ENCODE data around the gene ALMS1. TPM values are rescaled to one million over a fixed set of nuclear protein-coding genes. Genes with fewer than 3 reads are reported as not detected.
"Not testable (repeated sequence)": the region's sequence is repeated elsewhere in the genome, so short reads cannot be mapped to it uniquely, and the experiment has no call there.

The ALMS1 gene
- total RNA-seq, 4 donors from 2014 or later: 38.0 to 57.3 (median 49.8) TPM

GRCh38 chr2:73630662-73631266 lies 245.1 kb downstream of the ALMS1 start:
- DNase-seq (ENCODE audit: low spot score in 2 of 2); H3K27me3 ChIP-seq; H3K27ac ChIP-seq; H3K9me3 ChIP-seq; H3K4me1 ChIP-seq; H3K4me3 ChIP-seq; H3K36me3 ChIP-seq: not testable (repeated sequence)
- 53 to 69% methylated on average over 2 of the region's 2 CpGs for WGBS, 2 donors
- peak in 2 of 5 experiments; percentile 45 to 47 for TF ChIP-seq CTCF (IDR thresholded peaks at IDR 0.05)

GRCh38 chr2:73636977-73637376 lies 251.3 kb downstream of the ALMS1 start:
- H3K4me1 ChIP-seq; H3K4me3 ChIP-seq; H3K27ac ChIP-seq; H3K36me3 ChIP-seq; H3K9me3 ChIP-seq; H3K27me3 ChIP-seq; DNase-seq (ENCODE audit: low spot score in 2 of 2): not testable (repeated sequence)

GRCh38 chr2:73638429-73638828 lies 252.8 kb downstream of the ALMS1 start:
- H3K9me3 ChIP-seq: no peaks in the 10 kb centered on the region
- no peak overlapping the region for H3K4me3 ChIP-seq
- TF ChIP-seq EP300 (IDR thresholded peaks at IDR 0.05) (no peak), POLR2A (IDR thresholded peaks at IDR 0.05) (no peak), CTCF (IDR thresholded peaks at IDR 0.05) (no peak)
- H3K27me3 ChIP-seq: no peaks in the 10 kb centered on the region
- H3K36me3 ChIP-seq: no peaks in the 10 kb centered on the region
- no peak overlapping the region for H3K27ac ChIP-seq
- no peaks in the 10 kb centered on the region for H3K4me1 ChIP-seq
- 92 to 100% methylated on average over 1 of the region's 1 CpG for WGBS, 2 donors
- DNase-seq (ENCODE audit: low spot score in 2 of 2): no peak

- H3K27ac ChIP-seq: no peak overlapping the region
- DNase-seq (ENCODE audit: low spot score in 2 of 2): no peak
- H3K27me3 ChIP-seq: no peaks in the 10 kb centered on the region
- no peak for TF ChIP-seq CTCF (IDR thresholded peaks at IDR 0.05)
- no peak for TF ChIP-seq EP300 (IDR thresholded peaks at IDR 0.05)
- TF ChIP-seq POLR2A (IDR thresholded peaks at IDR 0.05): no peak
- no peak overlapping the region for H3K4me3 ChIP-seq
- H3K4me1 ChIP-seq: no peaks in the 10 kb centered on the region
- H3K9me3 ChIP-seq: no peaks in the 10 kb centered on the region
- WGBS, 2 donors: 17 to 22% methylated on average over 1 of the region's 1 CpG
- H3K36me3 ChIP-seq: no peaks in the 10 kb centered on the region
Observed at GRCh38 chr2:73640511-73640911, 254.9 kb downstream of the ALMS1 start.

GRCh38 chr2:73640946-73641766 lies 255.5 kb downstream of the ALMS1 start:
- H3K4me3 ChIP-seq: no peak overlapping the region
- no peaks in the 10 kb centered on the region for H3K27me3 ChIP-seq
- no peaks in the 10 kb centered on the region for H3K9me3 ChIP-seq
- no peak overlapping the region for H3K27ac ChIP-seq
- H3K4me1 ChIP-seq: no peaks in the 10 kb centered on the region
- H3K36me3 ChIP-seq: no peaks in the 10 kb centered on the region
- DNase-seq (ENCODE audit: low spot score in 2 of 2): no peak
- WGBS, 2 donors: 83 to 85% methylated on average over 19 of the region's 19 CpGs
- no peak for TF ChIP-seq POLR2A (IDR thresholded peaks at IDR 0.05)
- no peak for TF ChIP-seq CTCF (IDR thresholded peaks at IDR 0.05)
- no peak for TF ChIP-seq EP300 (IDR thresholded peaks at IDR 0.05)
